ENCODE results near the gene POPDC2.

- no peak for TF ChIP-seq POLR2A (IDR thresholded peaks at IDR 0.05)
- TF ChIP-seq, protein P1, sequence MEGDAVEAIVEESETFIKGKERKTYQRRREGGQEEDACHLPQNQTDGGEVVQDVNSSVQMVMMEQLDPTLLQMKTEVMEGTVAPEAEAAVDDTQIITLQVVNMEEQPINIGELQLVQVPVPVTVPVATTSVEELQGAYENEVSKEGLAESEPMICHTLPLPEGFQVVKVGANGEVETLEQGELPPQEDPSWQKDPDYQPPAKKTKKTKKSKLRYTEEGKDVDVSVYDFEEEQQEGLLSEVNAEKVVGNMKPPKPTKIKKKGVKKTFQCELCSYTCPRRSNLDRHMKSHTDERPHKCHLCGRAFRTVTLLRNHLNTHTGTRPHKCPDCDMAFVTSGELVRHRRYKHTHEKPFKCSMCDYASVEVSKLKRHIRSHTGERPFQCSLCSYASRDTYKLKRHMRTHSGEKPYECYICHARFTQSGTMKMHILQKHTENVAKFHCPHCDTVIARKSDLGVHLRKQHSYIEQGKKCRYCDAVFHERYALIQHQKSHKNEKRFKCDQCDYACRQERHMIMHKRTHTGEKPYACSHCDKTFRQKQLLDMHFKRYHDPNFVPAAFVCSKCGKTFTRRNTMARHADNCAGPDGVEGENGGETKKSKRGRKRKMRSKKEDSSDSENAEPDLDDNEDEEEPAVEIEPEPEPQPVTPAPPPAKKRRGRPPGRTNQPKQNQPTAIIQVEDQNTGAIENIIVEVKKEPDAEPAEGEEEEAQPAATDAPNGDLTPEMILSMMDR (IDR thresholded peaks at IDR 0.05 in 8 of 11, conservative IDR thresholded peaks at IDR 0.05 in 3 of 11) = no peak
- TF ChIP-seq POLR2AphosphoS5 (IDR thresholded peaks at IDR 0.05) = no peak
Observed at GRCh38 chr3:119602676-119603075, 57.7 kb downstream of the POPDC2 start.

All from spleen (tissue), 7 donors.